Activated CD4-positive, alpha-beta T cell treated with anti-CD3 and anti-CD28 coated beads, Interleukin-10, Interleukin-2, amounts not matched to agents 100 ng/mL and 50 ng/mL, durations not matched to agents 16 hours and 8 hours (primary cell): Measurements from ENCODE around the gene SCN2A.
"Not testable (repeated sequence)": the region's sequence is repeated elsewhere in the genome, so short reads cannot be mapped to it uniquely, and the experiment has no call there.

Experiments used
- DNase-seq: peaks from one replicate; pipeline ENCODE4 v3.0.0-alpha.2; 2020

The SCN2A gene

DNA sequence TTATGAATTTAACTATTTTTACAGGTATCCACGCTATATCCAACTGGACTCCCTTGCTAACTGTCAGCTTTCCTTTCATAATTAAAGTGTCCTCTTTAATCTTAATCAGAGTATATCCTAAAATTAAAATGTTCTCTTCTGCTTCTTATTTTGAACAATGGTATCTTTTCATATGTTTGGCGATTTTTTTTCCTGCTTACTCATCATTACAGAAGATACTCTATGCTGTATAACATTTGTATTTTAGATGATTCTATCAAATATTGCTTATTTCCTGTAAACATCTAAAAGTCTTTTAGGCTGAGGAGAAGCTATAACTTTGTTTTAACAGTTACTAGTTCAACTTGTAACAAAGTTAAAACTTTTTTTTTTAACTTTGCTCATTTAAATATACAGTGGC is 17.4 kb downstream of the SCN2A start:
- no peak for DNase-seq

DNA sequence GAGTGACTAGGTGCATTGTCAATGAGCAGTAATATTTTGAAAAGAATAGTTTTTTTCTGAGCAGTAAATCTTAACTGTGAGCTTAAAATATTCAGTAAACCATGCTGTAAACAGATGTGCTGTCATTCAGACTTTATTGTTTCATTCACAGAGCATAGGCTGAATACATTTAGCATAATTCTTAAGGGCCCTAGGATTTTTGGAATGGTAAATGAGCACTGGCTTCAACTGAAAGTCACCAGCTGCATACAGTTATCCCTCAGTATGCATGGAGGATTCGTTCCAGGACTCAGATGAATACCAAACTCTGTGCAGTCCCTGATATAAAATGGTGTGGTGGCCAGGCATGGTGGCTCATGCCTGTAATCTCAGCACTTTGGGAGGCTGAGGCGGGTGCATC is 21.1 kb downstream of the SCN2A start:
- DNase-seq = not testable (repeated sequence)

DNA sequence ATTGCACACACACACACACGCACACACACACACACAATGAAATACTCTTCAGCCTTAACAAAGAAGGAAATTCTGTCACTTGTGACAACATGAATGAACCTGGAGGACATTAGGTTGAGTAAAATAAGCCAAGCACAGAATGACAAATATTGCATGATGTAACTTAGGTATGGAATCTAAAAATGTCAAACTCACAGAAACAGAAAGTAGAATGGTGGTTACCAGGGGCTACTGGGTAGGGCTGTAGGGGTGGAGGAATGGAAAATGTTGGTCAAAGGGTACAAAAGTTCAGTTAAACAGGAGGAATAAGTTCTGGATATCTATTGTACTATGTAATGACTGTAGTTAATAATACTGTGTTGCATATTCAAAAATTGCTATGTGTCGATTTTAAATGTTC is 29.5 kb downstream of the SCN2A start:
- DNase-seq = peak; percentile 28

DNA sequence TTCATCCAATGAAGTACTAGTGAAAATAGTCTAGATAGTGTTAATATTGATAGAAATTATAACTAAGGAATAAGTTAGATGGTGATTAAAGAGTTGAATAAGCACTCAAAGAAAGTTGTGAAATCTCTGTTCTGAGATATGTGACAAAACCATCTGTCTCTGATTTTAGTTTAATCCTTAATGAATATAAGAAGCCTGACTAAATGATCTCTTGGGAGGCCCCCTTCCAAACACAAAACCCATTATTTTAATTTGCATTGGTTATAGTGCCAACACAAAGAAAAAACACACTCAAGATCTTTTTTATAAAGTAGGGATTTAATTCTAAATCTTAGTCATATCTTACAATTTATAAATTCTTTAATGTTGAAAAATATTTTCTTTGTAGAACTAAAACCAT is 34.0 kb downstream of the SCN2A start:
- no peak for DNase-seq

DNA sequence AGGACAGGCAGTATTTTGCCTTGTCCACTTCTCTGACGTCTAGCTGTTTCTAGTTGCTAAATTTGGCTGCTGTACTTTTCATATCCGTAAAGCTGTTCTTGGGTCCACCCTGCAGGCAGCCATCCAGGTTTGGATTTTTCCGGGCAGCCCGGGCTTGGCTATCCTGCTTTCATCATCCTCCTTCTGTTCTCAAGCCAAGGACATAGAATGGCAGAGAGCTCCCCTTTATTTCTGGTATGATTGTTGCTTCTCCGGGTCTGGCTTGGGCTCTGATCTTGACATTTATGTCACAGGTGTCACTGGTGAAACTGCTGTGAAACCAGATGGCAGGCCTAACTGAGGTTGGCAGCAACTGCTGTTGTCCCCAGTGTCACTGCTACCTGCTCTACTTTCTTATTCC is 35.5 kb downstream of the SCN2A start:
- DNase-seq = no peak

DNA sequence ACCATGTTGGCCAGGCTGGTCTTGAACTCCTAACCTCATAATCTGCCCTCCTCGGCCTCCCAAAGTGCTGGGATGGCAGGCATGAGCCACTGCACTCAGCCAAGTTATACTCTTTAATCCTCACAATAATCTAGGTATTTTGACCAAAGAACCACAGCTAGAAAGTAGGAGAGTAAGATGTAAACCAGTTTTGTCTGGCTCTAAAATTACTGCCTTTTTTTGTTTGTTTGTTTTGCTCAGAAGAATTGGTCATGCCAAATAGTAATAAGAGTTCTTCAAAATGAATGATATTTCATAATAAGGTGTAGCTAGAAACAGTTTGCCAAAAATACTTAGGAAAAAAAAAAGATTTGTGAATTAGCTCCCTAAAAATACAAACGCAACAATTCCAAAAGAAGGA is 36.7 kb downstream of the SCN2A start:
- DNase-seq = no peak

DNA sequence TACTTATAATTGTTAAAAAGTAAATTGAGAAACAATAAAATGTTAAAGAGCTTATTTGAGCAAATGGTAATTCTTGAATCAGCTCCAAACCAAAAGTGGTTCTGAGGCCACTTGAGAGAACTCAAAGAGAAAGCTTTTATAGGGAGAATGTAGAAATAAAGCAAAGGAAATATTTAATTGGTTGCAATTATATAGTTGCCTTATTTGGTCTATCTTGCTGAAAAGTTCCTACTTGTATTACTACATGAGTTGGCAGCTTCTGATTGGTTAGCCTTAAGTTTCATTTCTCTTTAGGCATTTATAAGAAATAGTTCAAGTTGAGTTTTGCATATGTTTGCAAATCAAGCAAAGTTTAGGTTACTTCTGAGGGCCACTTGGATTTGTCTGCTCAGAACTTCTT is 38.1 kb downstream of the SCN2A start:
- DNase-seq = no peak

DNA sequence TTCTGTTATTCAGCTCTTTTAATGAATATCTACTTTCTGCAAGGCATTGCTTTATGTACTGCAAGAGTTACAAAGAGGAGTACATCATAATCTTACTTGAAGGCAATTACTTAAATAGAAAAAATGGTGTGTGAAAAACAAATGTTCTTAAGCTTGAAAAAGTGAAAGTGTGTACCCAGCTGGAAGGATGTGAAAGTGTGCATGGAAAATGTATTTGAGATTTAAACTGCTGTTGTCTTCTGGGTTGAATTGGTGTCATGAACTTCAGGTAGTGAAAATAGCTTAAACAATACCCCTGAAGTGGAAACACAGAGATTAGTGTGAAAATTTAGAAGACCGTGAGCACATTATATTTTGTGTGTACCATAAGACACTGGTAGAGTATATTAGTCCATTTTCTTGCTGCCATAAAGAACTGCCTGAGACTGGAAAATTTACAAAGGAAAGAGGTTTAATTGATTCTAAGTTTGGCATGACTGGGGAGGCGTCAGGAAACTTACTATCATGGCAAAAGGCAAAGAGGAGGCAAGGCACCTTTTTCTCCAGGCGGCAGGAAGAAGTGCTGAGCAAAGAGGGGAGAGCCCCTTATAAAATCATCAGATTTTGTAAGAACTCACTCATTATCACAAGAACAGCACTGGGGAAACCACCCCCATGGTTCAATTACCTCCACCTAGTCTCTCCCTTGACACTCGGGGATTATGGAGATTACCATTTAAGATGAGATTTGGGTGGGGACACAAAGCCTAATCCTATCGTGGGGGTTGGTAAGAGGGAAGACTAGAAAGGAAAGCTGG is 38.8 kb downstream of the SCN2A start:
- DNase-seq = no peak

DNA sequence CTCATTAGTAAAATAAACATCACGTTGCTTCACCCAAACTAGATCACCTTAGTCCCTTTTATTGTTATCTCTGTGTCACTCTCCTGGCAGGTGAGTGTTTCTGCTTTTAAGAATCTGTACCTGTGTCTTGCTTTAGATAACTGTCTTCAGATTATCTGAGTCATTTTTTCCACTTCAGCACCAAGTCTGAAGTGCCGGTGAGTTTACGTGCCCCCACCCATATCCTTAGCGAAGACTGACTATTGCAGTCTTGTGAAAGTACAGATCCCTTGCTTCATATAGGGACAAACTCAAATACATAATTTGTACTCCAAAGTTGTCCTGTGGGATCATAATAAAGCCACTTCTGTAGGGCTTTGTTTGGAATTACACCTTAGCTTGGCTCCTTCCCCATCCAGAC is 41.1 kb downstream of the SCN2A start:
- no peak for DNase-seq

DNA sequence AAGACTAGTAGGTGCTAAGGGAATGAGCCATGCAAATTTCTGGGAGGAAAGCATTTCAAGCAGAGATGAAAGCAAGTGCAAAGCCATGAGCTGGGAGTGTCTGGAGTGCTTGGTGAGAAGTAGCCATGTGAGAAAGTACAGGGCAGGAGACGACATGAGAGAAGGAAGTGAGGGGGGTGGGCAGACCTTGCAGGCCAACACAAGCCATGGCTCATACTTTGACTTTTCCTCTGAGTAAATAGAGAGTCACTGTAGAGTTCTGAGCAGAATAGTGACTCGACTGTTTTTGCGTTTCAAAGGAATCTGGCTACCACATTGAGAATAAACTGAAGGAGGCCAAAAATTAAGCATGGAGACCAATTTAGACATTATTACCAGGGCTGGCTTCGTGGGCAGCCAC is 42.2 kb downstream of the SCN2A start:
- no peak for DNase-seq

DNA sequence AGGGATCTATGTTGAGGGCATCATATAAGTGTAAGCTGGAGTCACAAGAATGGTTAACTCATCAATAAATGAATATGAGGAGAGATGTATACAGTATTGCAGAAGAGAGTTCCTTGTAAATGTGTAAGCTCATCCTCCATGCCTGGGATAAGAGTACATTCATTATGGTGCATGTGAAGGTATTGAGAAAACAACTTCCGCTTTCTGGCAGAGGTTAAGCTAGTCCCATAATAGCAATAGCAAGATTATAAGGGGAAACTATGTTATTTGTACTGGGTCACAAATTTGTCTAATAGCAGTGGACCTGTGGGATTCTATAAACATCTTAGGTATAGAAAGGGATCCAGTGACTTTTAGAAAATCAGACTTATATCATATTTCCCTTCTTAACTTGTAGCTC is 44.1 kb downstream of the SCN2A start:
- no peak for DNase-seq

DNA sequence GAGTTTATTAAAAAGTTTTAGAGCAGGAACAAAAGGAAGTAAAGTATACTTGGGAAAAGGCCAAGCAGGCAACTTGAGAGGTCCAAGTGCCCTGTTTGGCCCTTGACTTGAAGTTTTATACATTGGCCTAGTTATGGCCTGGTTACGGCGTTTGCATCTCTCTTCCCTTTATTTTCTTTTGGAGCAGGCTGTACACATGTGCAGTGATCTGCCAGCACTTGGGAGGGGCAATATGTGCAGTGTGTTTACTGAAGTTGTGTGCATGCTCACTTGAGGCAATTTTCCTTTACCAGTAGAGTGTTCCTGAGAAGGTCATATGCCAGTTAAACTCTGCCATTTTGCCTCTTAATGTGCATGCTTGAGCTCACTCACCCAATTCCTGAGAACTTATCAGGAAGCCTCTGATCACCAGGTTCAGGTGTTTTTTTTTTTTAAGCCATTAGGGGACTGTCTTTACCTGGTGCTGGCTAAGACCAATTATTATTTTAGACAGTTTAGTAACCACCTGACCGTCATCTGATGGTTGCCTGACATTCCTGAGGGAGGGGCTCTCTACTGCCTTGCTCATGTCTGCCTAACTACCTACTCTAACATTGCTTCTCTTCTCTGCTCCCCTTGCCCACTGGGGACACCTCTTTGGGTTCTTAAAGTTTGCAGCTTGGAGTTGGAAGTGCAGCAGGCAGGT is 48.0 kb downstream of the SCN2A start:
- DNase-seq = no peak

DNA sequence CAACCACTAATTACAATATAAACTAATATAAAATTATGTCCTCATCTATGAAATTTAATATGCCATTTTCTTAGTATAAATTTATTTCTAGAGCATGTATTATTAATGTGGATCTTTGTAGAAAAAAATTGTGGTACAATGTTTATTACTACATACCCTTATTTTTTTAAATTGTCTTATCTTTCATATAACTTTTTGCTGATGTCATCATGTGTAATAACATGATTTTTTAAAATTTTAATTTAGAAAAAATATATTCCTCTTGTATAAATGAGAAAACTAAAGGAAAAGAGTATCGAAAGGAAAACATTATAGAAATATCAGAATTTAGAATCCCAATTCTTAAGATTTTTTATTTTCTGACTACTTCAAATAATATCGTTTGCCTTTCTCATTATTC is 49.9 kb downstream of the SCN2A start:
- DNase-seq = no peak

DNA sequence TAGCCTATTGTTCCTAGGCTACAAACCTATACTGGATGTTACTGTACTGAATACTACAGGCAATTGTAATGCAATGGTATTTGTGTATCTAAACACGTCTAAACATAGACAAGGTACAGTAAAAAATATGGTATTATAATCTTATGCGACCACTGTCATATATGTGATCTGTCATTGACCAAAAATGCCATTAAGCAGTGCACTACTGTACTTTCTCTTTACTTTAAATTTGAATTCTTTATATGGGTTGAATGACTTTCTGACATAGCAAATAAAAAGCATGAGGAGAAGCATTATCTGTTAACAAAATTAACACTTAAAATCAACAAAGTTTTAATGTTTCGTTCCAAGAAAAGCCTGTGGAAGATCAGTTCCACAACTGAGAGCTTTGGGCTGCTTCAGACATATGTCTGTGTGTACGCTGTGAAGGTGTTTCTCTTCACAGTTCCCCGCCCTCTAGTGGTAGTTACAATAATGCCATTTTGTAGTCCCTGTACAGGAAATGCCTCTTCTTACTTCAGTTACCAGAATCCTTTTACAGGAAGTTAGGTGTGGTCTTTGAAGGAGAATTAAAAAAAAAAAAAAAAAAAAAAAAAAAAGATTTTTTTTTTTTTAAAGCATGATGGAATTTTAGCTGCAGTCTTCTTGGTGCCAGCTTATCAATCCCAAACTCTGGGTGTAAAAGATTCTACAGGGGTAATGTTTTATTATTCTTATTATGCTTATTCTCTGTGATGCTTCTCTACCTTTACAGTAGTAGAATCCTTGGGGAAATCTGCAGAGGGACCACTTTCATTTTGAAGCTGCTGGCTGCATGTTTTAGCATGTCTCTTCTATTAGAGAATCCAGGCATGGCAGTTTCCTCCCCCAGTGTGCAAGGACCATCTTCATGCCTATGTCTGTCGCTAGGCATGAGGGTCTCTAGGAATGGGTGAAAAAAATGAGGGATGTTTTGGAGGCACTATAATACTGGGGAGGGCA is 54.5 kb downstream of the SCN2A start:
- DNase-seq = peak; percentile 86

DNA sequence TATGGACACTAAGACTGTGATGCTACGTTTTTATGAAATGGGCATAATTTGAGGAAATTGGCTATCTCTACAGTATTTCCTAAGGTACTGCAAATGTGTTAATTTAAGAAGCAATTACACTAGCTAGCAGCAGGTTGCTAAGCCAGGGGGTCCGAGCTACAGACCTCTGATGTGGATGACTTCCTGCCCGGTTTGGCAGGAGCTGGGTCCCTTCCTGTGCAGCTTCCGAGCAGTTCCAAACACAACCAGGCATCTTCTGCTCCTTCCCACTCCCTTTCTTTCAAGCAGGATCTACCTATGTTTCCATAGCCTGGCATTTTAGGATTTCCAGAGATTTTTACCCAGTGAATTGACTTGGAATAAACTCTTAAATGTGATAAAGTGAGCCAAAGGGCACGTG is 55.7 kb downstream of the SCN2A start:
- DNase-seq = no peak

DNA sequence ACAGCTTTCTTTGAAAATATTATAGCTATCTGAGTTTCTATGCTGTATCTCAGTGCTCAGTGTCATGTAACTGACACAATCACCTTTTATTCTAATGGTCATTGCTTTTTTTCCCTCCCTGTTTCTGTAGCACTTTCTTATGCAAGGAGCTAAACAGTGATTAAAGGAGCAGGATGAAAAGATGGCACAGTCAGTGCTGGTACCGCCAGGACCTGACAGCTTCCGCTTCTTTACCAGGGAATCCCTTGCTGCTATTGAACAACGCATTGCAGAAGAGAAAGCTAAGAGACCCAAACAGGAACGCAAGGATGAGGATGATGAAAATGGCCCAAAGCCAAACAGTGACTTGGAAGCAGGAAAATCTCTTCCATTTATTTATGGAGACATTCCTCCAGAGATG is 56.4 kb downstream of the SCN2A start:
- no peak for DNase-seq

DNA sequence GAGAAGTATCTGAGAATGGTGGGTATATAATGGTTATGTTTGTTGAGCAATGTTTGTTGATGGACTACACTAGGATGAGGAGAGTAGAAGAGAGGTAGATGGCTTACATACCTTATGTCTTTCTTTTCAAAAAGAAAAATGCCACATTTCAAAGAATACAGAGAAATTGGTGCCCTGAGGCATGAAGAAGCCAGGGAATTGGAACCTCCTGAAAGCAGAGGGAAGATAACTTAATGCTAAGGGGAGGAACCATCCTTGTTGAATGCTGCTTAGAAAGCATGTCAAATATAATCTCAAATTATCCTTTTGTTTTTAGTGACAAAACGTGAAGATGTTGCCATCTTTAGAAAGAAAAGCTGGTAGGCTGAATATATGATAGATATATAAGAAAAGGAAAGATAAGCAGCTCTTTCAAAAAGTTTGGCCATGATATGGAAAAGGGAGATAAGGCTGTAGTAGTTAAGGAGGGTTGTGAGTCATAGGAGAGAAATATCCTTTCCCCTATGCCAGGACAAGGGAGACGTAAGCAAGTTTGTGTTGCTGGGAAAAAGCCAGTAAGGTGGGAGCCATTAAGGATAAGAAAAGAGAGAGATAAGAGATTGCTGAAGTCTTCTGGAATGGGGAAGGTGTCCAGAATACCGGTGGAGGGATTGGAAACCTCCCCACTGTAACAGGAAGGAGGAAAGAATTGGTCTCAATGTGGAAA is 66.3 kb downstream of the SCN2A start:
- DNase-seq = no peak

DNA sequence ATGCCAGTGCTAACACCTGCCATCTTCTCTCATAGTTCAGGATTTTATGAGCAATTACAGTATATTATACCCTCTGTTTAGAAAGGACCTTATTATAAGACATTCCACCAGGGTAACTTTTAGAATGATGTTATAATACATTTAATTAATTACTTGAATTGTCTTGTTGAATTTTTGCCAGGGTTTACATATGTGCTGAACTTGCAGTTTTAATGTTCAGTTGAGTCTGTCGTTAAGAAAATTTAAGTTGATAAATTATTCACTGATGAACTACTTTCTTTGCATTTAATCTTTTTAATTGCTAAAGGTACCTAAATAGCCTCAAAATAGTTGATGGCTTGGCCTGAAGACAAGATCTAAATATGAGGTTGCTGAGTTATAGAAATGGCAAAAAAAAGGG is 68.1 kb downstream of the SCN2A start:
- no peak for DNase-seq

DNA sequence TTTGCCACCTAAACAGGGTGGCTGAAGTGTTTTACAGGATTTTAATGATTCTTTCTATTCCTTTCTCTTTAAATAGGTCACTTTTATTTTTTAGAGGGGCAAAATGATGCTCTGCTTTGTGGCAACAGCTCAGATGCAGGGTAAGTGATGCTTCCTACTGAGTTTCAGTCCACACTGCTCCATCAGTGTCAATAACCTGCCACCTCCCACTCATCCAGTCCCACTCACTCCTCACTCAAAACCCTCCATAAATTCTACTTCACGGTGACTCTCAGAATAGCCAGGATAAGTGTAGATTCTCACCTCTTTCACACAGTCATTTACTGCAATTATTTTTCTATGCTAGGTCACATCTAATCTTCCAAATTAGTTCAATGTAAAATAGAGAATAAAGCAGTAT is 72.7 kb downstream of the SCN2A start:
- DNase-seq = no peak

DNA sequence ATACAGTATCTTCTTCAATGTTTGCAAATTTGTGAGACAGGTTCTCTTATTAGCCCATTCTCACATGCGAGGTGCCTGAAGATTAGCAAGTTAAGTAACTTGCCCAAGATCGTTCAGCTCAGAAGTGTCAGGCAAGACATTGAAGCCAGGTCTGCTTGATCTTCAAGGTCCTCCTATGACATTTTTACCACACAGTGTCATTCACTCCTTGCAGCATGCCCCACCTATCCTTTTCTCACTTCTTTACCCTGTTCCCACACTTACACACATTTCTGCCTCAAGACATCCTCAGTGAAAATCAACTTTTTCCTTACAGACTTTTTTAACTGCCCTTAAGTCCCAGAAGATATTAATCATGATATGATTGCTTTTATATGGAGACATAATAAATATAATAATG is 73.8 kb downstream of the SCN2A start:
- no peak for DNase-seq

DNA sequence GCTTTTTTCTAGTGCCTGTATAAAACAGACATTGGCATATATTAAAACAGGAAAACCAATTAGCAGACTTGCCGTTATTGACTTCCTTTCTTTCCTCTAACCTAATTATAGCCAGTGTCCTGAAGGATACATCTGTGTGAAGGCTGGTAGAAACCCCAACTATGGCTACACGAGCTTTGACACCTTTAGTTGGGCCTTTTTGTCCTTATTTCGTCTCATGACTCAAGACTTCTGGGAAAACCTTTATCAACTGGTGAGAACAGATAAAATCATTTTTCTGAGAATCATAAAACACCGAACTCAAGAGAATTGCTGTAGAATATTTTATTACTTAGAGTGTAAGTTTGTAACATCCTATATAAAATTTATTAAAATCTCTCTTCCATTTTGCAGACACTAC is 74.3 kb downstream of the SCN2A start:
- DNase-seq = no peak

DNA sequence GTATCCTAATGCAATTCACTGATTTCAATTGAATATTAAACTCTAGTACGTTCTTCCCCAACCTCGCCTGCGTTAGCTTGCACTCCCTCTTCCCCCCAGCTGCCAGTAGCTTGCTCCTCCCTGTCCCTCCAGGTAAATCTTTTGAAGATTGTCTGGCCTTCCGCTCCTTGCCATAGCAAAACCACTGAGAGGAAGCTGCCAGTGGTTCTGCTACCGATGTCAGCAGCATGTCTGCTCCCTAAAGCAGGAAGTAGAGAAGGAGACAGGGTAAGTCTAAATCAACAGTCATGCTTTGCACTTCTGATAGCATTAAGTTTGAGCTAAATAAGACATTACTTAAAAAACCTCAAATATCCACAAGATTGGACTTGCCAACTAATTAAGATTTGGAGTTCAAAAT is 89.1 kb downstream of the SCN2A start:
- peak; percentile 3 for DNase-seq

DNA sequence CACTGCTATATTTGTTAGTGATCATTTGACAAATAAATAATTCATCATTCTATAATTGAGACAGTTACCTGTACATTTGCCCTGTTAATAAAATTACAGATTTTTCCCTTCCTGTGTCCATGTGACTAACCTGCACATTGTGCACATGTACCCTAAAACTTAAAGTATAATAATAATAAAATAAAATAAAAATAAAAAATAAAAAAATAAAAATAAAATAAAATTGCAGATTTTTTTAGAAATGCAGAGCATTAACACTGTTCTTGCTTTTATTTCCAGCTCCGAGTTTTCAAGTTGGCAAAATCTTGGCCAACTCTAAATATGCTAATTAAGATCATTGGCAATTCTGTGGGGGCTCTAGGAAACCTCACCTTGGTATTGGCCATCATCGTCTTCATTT is 105.1 kb downstream of the SCN2A start:
- DNase-seq = not testable (repeated sequence)
